ENCODE measurements around the gene MUC7.

The MUC7 gene

DNA sequence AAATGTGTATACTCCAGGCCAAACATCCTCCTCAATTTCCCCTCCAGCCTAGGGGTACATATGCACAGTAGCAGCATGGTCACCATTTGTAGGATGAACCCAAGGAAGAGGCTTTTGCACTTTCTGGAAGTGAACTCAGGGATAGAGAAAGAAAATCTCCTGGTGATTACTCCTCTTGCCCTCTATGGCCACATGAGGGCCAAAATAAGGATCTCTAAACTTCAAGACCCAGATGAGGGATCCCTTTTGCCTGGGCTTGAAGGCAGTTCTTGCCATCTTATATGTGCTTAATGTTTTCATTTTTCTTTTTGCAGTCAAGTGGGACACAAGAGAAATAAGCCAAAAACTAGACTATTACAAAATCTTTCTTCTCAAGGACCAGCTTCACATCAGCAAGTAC is 29.5 kb upstream of the MUC7 start:
- Histone ChIP-seq H3K9ac (no peak overlapping the region), H3K4me2 (peak overlapping the region; percentile 55), H3K4me1 (ENCODE audit: low read depth, poor library complexity, severe bottlenecking) (peaks cover 27% of the 10 kb centered on the region), H3K27ac (peak overlapping the region; percentile 63; the same call in 1 of the 2 replicates), H3K36me3 (ENCODE audit: insufficient read depth) (no peaks in the 10 kb centered on the region), H3K79me2 (ENCODE audit: insufficient read depth, low read depth) (no peaks in the 10 kb centered on the region), H2AFZ (ENCODE audit: low read depth) (peak overlapping the region; percentile 41; the same call in 1 of the 2 replicates), H4K20me1 (ENCODE audit: insufficient read depth) (no peaks in the 10 kb centered on the region), H3K27me3 (ENCODE audit: insufficient read depth, low read depth) (no peaks in the 10 kb centered on the region), H3K4me3 (IDR thresholded peaks at IDR 0.05; ENCODE audit: insufficient read depth, low read depth, low read length) (no peak overlapping the region)
- TF ChIP-seq, protein P1, sequence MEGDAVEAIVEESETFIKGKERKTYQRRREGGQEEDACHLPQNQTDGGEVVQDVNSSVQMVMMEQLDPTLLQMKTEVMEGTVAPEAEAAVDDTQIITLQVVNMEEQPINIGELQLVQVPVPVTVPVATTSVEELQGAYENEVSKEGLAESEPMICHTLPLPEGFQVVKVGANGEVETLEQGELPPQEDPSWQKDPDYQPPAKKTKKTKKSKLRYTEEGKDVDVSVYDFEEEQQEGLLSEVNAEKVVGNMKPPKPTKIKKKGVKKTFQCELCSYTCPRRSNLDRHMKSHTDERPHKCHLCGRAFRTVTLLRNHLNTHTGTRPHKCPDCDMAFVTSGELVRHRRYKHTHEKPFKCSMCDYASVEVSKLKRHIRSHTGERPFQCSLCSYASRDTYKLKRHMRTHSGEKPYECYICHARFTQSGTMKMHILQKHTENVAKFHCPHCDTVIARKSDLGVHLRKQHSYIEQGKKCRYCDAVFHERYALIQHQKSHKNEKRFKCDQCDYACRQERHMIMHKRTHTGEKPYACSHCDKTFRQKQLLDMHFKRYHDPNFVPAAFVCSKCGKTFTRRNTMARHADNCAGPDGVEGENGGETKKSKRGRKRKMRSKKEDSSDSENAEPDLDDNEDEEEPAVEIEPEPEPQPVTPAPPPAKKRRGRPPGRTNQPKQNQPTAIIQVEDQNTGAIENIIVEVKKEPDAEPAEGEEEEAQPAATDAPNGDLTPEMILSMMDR (conservative IDR thresholded peaks at IDR 0.05; ENCODE audit: low read depth, low read length) = no peak

DNA sequence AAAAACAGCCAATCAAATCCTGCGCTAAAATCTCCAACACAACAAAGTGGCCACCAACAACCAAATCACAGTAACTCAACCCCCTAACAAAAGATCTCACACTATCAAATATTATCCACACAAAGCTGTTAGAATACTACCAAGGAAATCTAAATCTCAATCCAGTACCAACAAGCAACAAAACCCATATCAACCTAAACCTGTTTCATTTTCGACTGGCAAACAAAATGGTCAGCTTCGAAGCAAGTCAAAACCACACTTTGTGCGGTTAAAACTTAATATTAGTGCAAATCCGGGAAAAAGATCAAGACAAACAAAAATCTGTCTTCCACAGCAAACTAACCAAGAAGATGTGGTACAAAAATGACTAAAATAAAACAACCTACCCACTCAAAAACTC is 28.7 kb upstream of the MUC7 start:
- Histone ChIP-seq H2AFZ (ENCODE audit: low read depth) (peak overlapping the region; percentile 41), H3K36me3 (ENCODE audit: insufficient read depth) (no peaks in the 10 kb centered on the region), H3K4me1 (ENCODE audit: low read depth, poor library complexity, severe bottlenecking) (peaks cover 27% of the 10 kb centered on the region), H3K27me3 (ENCODE audit: insufficient read depth, low read depth) (no peaks in the 10 kb centered on the region), H3K4me2 (peak overlapping the region; percentile 55), H4K20me1 (ENCODE audit: insufficient read depth) (no peaks in the 10 kb centered on the region), H3K79me2 (ENCODE audit: insufficient read depth, low read depth) (no peaks in the 10 kb centered on the region), H3K27ac (peak overlapping the region; percentile 63), H3K9ac (peak overlapping the region; percentile 20; the same call in 1 of the 2 replicates), H3K4me3 (IDR thresholded peaks at IDR 0.05; ENCODE audit: insufficient read depth, low read depth, low read length) (no peak overlapping the region)
- TF ChIP-seq, protein P1 (conservative IDR thresholded peaks at IDR 0.05; ENCODE audit: low read depth, low read length) = no peak

DNA sequence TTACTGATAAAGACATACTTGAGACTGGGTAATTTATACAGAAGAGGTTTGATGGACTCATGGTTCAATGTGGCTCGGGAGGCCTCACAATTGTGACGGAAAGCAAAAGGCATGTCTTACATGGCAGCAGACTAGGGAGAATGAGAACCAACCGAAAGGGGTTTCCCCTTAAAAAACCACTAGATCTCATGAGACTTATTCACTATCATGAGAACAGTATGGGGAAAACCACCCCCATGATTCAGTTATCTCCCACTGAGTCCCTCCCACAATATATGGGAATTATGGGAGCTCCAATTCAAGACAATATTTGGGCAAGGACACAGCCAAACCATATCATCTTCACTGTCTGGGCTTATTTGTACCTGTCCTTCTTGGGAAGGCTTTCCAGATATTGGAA is 22.8 kb upstream of the MUC7 start:
- H3K9ac ChIP-seq = no peak overlapping the region
- TF ChIP-seq, protein P1 (conservative IDR thresholded peaks at IDR 0.05; ENCODE audit: low read depth, low read length) = no peak
- H2AFZ ChIP-seq (ENCODE audit: low read depth) = no peak overlapping the region
- peaks cover 5% of the 10 kb centered on the region for H3K4me1 ChIP-seq (ENCODE audit: low read depth, poor library complexity, severe bottlenecking)
- no peak overlapping the region for H3K4me3 ChIP-seq (IDR thresholded peaks at IDR 0.05; ENCODE audit: insufficient read depth, low read depth, low read length)
- no peaks in the 10 kb centered on the region for H3K36me3 ChIP-seq (ENCODE audit: insufficient read depth)
- H3K27me3 ChIP-seq (ENCODE audit: insufficient read depth, low read depth) = no peaks in the 10 kb centered on the region
- H4K20me1 ChIP-seq (ENCODE audit: insufficient read depth) = no peaks in the 10 kb centered on the region
- no peak overlapping the region for H3K27ac ChIP-seq
- no peak overlapping the region for H3K4me2 ChIP-seq
- H3K79me2 ChIP-seq (ENCODE audit: insufficient read depth, low read depth) = no peaks in the 10 kb centered on the region

DNA sequence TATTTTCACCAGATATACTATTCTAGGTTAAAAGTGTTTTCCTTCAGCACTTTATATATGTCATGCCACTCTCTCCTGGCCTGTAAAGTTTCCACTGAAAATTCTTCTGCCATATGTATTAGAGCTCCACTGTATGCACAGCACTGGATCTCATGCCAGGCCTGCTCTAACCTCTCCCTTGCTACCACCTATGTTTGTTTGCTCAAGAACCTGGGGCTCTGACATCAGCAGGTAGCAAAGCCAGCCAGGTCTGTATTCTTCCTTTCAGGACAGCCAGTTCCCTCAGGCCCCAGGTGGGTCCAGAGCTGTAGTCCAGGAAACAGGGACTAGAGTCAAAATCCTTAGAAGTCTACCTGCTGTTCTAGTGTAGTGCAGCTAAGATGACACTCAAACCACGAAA is 19.1 kb upstream of the MUC7 start:
- TF ChIP-seq, protein P1 (conservative IDR thresholded peaks at IDR 0.05; ENCODE audit: low read depth, low read length) = no peak
- no peaks in the 10 kb centered on the region for H3K36me3 ChIP-seq (ENCODE audit: insufficient read depth)
- H3K27ac ChIP-seq = no peak overlapping the region

More for the DNA sequence above, 19.1 kb upstream of the MUC7 start:
- Histone ChIP-seq H3K4me1 (ENCODE audit: low read depth, poor library complexity, severe bottlenecking) (peaks cover 3% of the 10 kb centered on the region), H3K4me2 (no peak overlapping the region), H4K20me1 (ENCODE audit: insufficient read depth) (no peaks in the 10 kb centered on the region), H3K4me3 (IDR thresholded peaks at IDR 0.05; ENCODE audit: insufficient read depth, low read depth, low read length) (no peak overlapping the region), H3K79me2 (ENCODE audit: insufficient read depth, low read depth) (no peaks in the 10 kb centered on the region), H3K27me3 (ENCODE audit: insufficient read depth, low read depth) (no peaks in the 10 kb centered on the region), H2AFZ (ENCODE audit: low read depth) (no peak overlapping the region), H3K9ac (no peak overlapping the region)

Measured in KMS-11 (cell line).